DND-41 (cell line): ENCODE data around the gene ERCC1.

Experiments used
- ATAC-seq: fragments of 200-7000 bp; cut with Tn5 transposase; 3 replicates; pipeline ENCODE4 v1.9.1; 2021; ENCODE audit warnings: low read depth; ENCODE audit not compliant: insufficient read depth
- DNase-seq: peaks from one replicate; pipeline ENCODE4 v3.0.0-alpha.2; 2020
- H2AFZ ChIP-seq: 2 replicates; pipeline ENCODE4 v1.6.0; 2012; ENCODE audit warnings: low read depth, low read length
- H3K27ac ChIP-seq: 2 replicates; pipeline ENCODE4 v1.5.1; 2012; ENCODE audit warnings: low read length, inconsistent platforms
- H3K27me3 ChIP-seq: fragments of 200-600 bp; sonication (generic); 2 replicates; pipeline ENCODE4 v1.6.0; 2012; ENCODE audit warnings: low read length, mild to moderate bottlenecking, inconsistent platforms; ENCODE audit not compliant: insufficient read depth, poor library complexity
- H3K36me3 ChIP-seq: 2 replicates; pipeline ENCODE4 v1.5.1; 2012; ENCODE audit warnings: low read length, inconsistent platforms; ENCODE audit not compliant: insufficient read depth
- H3K4me1 ChIP-seq: 2 replicates; pipeline ENCODE4 v1.5.1; 2012; ENCODE audit warnings: mild to moderate bottlenecking, low read length; ENCODE audit not compliant: insufficient read depth
- H3K4me2 ChIP-seq: 2 replicates; pipeline ENCODE4 v1.6.0; 2012; ENCODE audit warnings: mild to moderate bottlenecking, moderate library complexity, low read length, inconsistent platforms; ENCODE audit not compliant: insufficient read depth
- H3K4me3 ChIP-seq, 2 experiments: fragments of 200-600 bp in 1 of 2; shearing (Covaris generic) in 1 of 2; 2 replicates each; pipeline ENCODE4 v1.5.1; 2012 to 2016; ENCODE audit warnings: inconsistent platforms in 2 of 2, low read length in 2 of 2, mild to moderate bottlenecking in 2 of 2, low read depth in 1 of 2, moderate library complexity in 1 of 2
- H3K79me2 ChIP-seq: 2 replicates; pipeline ENCODE4 v1.6.0; 2012; ENCODE audit warnings: low read length, inconsistent platforms; ENCODE audit not compliant: insufficient read depth
- H3K9ac ChIP-seq: 2 replicates; pipeline ENCODE4 v1.6.0; 2012; ENCODE audit warnings: low read depth, mild to moderate bottlenecking, inconsistent platforms, low read length, moderate library complexity
- H3K9me3 ChIP-seq: 2 replicates; pipeline ENCODE4 v1.5.1; 2012; ENCODE audit warnings: low read length, moderate library complexity, mild to moderate bottlenecking, inconsistent platforms; ENCODE audit not compliant: insufficient read depth, severe bottlenecking
- H4K20me1 ChIP-seq: 2 replicates; pipeline ENCODE4 v1.6.0; 2012; ENCODE audit warnings: low read length; ENCODE audit not compliant: insufficient read depth
- CTCF ChIP-seq: IDR thresholded peaks from 2 replicates; pipeline ENCODE4 v1.5.1; 2012; ENCODE audit warnings: borderline replicate concordance, low read length, moderate library complexity, mild to moderate bottlenecking; ENCODE audit not compliant: poor library complexity, severe bottlenecking; ENCODE audit errors: extremely low read depth
- EZH2 ChIP-seq: IDR thresholded peaks from 3 replicates; pipeline ENCODE4 v1.6.1; 2012; ENCODE audit warnings: borderline replicate concordance, low read depth, mild to moderate bottlenecking, moderate library complexity, low read length, inconsistent platforms; ENCODE audit not compliant: severe bottlenecking

The ERCC1 gene

GRCh38 chr19:45468159-45468651, 44.5 kb upstream of the ERCC1 start:
- no peaks in the 10 kb centered on the region for H3K36me3 ChIP-seq
- peak overlapping the region; percentile 99 for H3K4me2 ChIP-seq
- H3K27ac ChIP-seq, result no peak overlapping the region
- peaks cover 5% of the 10 kb centered on the region for H3K27me3 ChIP-seq
- ATAC-seq (no peak), DNase-seq (no peak)
- no peak for TF ChIP-seq EZH2
- no peak for TF ChIP-seq CTCF
- peaks cover 36% of the 10 kb centered on the region for H3K4me1 ChIP-seq
- H3K4me3 ChIP-seq, result peak overlapping the region in 1 of 2 experiments; percentile 88; a peak in 3 of 4 replicates
- H3K9me3 ChIP-seq, result no peaks in the 10 kb centered on the region
- H3K9ac ChIP-seq, result peak overlapping the region; percentile 58; the same call in 1 of the 2 replicates
- peaks cover 14% of the 10 kb centered on the region for H4K20me1 ChIP-seq
- H2AFZ ChIP-seq, result no peak overlapping the region
- no peaks in the 10 kb centered on the region for H3K79me2 ChIP-seq

- DNase-seq (peak; percentile 90), ATAC-seq (peak; percentile 18; the same call in 1 of the 3 replicates)
- H3K9ac ChIP-seq, result peak within 1 kb of the TSS; percentile 58
- H2AFZ ChIP-seq, result peak within 1 kb of the TSS; percentile 86
- TF ChIP-seq EZH2 (no peak), CTCF (no peak)
- no peaks in the 10 kb centered on the region for H3K9me3 ChIP-seq
- H3K4me1 ChIP-seq, result peaks cover 36% of the 10 kb centered on the region
- H3K27me3 ChIP-seq, result peaks cover 5% of the 10 kb centered on the region
- H3K79me2 ChIP-seq, result no peaks in the 10 kb centered on the region
- no peaks in the 10 kb centered on the region for H3K36me3 ChIP-seq
- H4K20me1 ChIP-seq, result peaks cover 14% of the 10 kb centered on the region
- peak within 1 kb of the TSS; percentile 99 for H3K4me2 ChIP-seq
- H3K4me3 ChIP-seq, result peak within 1 kb of the TSS; percentile 33 to 88; a peak in 3 of 4 replicates
- H3K27ac ChIP-seq, result peak within 1 kb of the TSS; percentile 32; the same call in 1 of the 2 replicates
Observed at GRCh38 chr19:45467456-45468158, 43.9 kb upstream of the ERCC1 start, which contains the start of gene FOSB. Gene FOSB (plus strand): TSS chr19:45467996. CDS start chr19:45468587, 591 bp downstream.

- Histone ChIP-seq H3K9ac (peak overlapping the region; percentile 43), H2AFZ (peak overlapping the region; percentile 36; the same call in 1 of the 2 replicates), H3K27ac (no peak overlapping the region), H3K9me3 (no peaks in the 10 kb centered on the region), H3K4me2 (peak overlapping the region; percentile 99), H4K20me1 (peaks cover 14% of the 10 kb centered on the region), H3K4me3 (peak overlapping the region; percentile 15 to 88; a peak in 3 of 4 replicates), H3K27me3 (peaks cover 5% of the 10 kb centered on the region), H3K36me3 (no peaks in the 10 kb centered on the region), H3K4me1 (peaks cover 36% of the 10 kb centered on the region), H3K79me2 (no peaks in the 10 kb centered on the region)
- no peak for TF ChIP-seq EZH2
- peak; percentile 43 for TF ChIP-seq CTCF
- no peak for DNase-seq
- ATAC-seq, result no peak
Observed at GRCh38 chr19:45467115-45467455, 43.4 kb upstream of the ERCC1 start.
